OCI-LY1 (cell line): ENCODE results near the gene MACROD2.

Source experiments
- CTCF ChIP-seq: fragments of 200-600 bp; sonication (generic), shearing (Covaris generic); IDR thresholded peaks from 2 replicates; pipeline ENCODE4 v1.5.1; 2017; ENCODE audit warnings: mild to moderate bottlenecking, antibody characterized with exemption, low read length, moderate library complexity, mixed read lengths
- EZH2 ChIP-seq: fragments of 200-600 bp; sonication (generic), shearing (Covaris generic); IDR thresholded peaks from 2 replicates; pipeline ENCODE4 v1.8.0; 2017; ENCODE audit warnings: borderline replicate concordance, mixed run types, mild to moderate bottlenecking, antibody characterized with exemption, low read length, moderate library complexity, mixed read lengths

DNA sequence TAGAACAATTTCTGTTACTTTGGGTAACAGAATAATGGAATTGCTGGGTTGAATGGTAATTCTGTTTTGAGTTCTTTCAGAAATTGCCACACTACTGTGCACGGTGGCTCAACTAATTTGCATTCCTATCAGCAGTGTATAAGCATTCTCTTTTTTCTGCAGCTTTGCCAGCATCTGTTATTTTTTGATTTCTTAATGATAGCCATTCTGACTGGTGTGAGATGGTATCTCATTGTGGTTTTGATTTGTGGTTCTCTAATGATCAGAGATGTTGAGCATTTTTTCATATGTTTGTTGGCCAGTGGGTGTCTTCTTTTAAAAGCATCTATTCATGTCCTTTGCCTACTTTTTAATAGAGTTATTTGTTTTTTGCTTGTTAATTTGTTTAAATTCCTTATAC is 1731.1 kb downstream of the MACROD2 start:
- no peak for TF ChIP-seq EZH2
- no peak for TF ChIP-seq CTCF
